NCI-H2107 treated with DMSO at 0.1 percent for 48 hours (cell line): ENCODE results near the gene SLC5A9.
"Not testable (repeated sequence)": the region's sequence is repeated elsewhere in the genome, so short reads cannot be mapped to it uniquely, and the experiment has no call there.

Experiments
- DNase-seq: peaks from one replicate; lab custom pipeline; 2025; ENCODE audit not compliant: unreplicated experiment; lab: John Stamatoyannopoulos, UW

SLC5A9 gene

GRCh38 chr1:48236716-48237470, 14.4 kb downstream of the SLC5A9 start:
- peak; percentile 29 for DNase-seq

GRCh38 chr1:48242141-48242736, 19.7 kb downstream of the SLC5A9 start:
- DNase-seq = no peak

GRCh38 chr1:48245106-48245505, 22.6 kb downstream of the SLC5A9 start:
- DNase-seq = no peak

GRCh38 chr1:48246727-48247126, 24.2 kb downstream of the SLC5A9 start:
- peak; percentile 23 for DNase-seq

GRCh38 chr1:48248356-48248755, 25.8 kb downstream of the SLC5A9 start:
- DNase-seq = no peak

GRCh38 chr1:48249868-48250267, 27.4 kb downstream of the SLC5A9 start:
- peak; percentile 3 for DNase-seq

- no peak for DNase-seq
Measured at GRCh38 chr1:48250572-48250971, 28.1 kb downstream of the SLC5A9 start.

GRCh38 chr1:48251323-48251722, 28.8 kb downstream of the SLC5A9 start:
- no peak for DNase-seq

GRCh38 chr1:48251821-48252220, 29.3 kb downstream of the SLC5A9 start:
- no peak for DNase-seq

- no peak for DNase-seq
Measured at GRCh38 chr1:48254254-48254653, 31.7 kb downstream of the SLC5A9 start.

- no peak for DNase-seq
Measured at GRCh38 chr1:48258106-48258505, 35.6 kb downstream of the SLC5A9 start.

GRCh38 chr1:48261881-48262400, 39.4 kb downstream of the SLC5A9 start:
- no peak for DNase-seq

- DNase-seq = no peak
Measured at GRCh38 chr1:48263041-48263440, 40.5 kb downstream of the SLC5A9 start.

- no peak for DNase-seq
Measured at GRCh38 chr1:48266576-48266975, 44.1 kb downstream of the SLC5A9 start.

GRCh38 chr1:48277437-48277836, 54.9 kb downstream of the SLC5A9 start:
- DNase-seq = not testable (repeated sequence)

GRCh38 chr1:48282329-48282728, 59.8 kb downstream of the SLC5A9 start:
- DNase-seq = not testable (repeated sequence)

- DNase-seq = peak; percentile 6
Measured at GRCh38 chr1:48284696-48285420, 62.3 kb downstream of the SLC5A9 start.

- DNase-seq = no peak
Measured at GRCh38 chr1:48285525-48285924, 63.0 kb downstream of the SLC5A9 start.

GRCh38 chr1:48291421-48291820, 68.9 kb downstream of the SLC5A9 start:
- DNase-seq = no peak

GRCh38 chr1:48292706-48293105, 70.2 kb downstream of the SLC5A9 start:
- no peak for DNase-seq

- not testable (repeated sequence) for DNase-seq
Measured at GRCh38 chr1:48294094-48294493, 71.6 kb downstream of the SLC5A9 start.

GRCh38 chr1:48294656-48295055, 72.1 kb downstream of the SLC5A9 start:
- DNase-seq = no peak
